ENCODE measurements around the gene SEZ6L. TPM values are rescaled to one million over a fixed set of nuclear protein-coding genes. Genes with fewer than 3 reads are reported as not detected.

Gene SEZ6L
- total RNA-seq, 1 donor from 2014 or later, result 2.3 TPM

DNA sequence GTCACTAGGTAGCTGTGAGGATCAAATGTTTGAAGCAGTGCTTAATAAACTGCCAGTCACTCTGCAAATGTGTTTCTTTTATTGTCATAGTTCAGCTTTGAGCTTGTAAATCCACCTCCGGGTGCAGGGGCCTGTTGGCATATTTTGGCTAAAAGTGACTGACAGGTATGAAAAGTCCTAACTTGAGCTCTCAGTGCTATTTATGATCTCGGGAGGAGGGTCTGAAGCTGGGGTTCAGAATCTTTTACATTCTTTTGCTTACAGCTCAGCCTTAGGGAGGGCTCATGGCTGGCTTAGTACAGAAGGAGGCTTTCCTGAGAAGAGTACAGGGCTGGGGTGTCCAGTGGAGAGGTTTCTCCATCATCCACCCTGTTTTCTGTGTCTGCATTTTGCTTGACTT is 261.3 kb downstream of the SEZ6L start:
- H3K9me3 ChIP-seq (ENCODE audit: insufficient read depth, low read depth, low read length), result no peaks in the 10 kb centered on the region
- Mint-ChIP-seq H3K4me3 (ENCODE audit: unreplicated experiment) (peak overlapping the region; percentile 88), H3K36me3 (ENCODE audit: low read depth, unreplicated experiment) (peaks cover 22% of the 10 kb centered on the region), H3K27ac (ENCODE audit: unreplicated experiment) (peak overlapping the region; percentile 71), H3K9me3 (ENCODE audit: unreplicated experiment) (no peaks in the 10 kb centered on the region), H3K27me3 (ENCODE audit: low read depth, unreplicated experiment) (peaks cover 4% of the 10 kb centered on the region), H3K4me1 (ENCODE audit: low read depth, unreplicated experiment) (peaks cover 22% of the 10 kb centered on the region)
- no peaks in the 10 kb centered on the region for H3K27me3 ChIP-seq (ENCODE audit: insufficient read depth, low read length)
- peak overlapping the region; percentile 94 for H3K4me2 ChIP-seq (ENCODE audit: low read length)
- no peak for DNase-seq (ENCODE audit: low read depth)
- peaks cover 5% of the 10 kb centered on the region for H3K79me2 ChIP-seq (ENCODE audit: insufficient read depth, low read length)
- no peak overlapping the region for H3K9ac ChIP-seq (ENCODE audit: low read length)
- no peak overlapping the region for H2AFZ ChIP-seq (ENCODE audit: low read depth, low read length)
- no peak overlapping the region for H3K4me3 ChIP-seq (ENCODE audit: insufficient read depth, low read depth, low read length)
- no peaks in the 10 kb centered on the region for H3K36me3 ChIP-seq (ENCODE audit: insufficient read depth, low read length)
- FAIRE-seq, result no peak
- TF ChIP-seq EZH2 (IDR thresholded peaks at IDR 0.05; ENCODE audit: insufficient read depth, low read length), result no peak
- TF ChIP-seq, protein P1, sequence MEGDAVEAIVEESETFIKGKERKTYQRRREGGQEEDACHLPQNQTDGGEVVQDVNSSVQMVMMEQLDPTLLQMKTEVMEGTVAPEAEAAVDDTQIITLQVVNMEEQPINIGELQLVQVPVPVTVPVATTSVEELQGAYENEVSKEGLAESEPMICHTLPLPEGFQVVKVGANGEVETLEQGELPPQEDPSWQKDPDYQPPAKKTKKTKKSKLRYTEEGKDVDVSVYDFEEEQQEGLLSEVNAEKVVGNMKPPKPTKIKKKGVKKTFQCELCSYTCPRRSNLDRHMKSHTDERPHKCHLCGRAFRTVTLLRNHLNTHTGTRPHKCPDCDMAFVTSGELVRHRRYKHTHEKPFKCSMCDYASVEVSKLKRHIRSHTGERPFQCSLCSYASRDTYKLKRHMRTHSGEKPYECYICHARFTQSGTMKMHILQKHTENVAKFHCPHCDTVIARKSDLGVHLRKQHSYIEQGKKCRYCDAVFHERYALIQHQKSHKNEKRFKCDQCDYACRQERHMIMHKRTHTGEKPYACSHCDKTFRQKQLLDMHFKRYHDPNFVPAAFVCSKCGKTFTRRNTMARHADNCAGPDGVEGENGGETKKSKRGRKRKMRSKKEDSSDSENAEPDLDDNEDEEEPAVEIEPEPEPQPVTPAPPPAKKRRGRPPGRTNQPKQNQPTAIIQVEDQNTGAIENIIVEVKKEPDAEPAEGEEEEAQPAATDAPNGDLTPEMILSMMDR (IDR thresholded peaks at IDR 0.05; ENCODE audit: insufficient read depth, low read depth, low read length), result no peak
- peaks cover 10% of the 10 kb centered on the region for H3K4me1 ChIP-seq (ENCODE audit: insufficient read depth, low read length)
- H4K20me1 ChIP-seq (ENCODE audit: insufficient read depth, low read length), result peaks cover 5% of the 10 kb centered on the region
- H3K27ac ChIP-seq (ENCODE audit: low read depth, low read length), result no peak overlapping the region

- H3K79me2 ChIP-seq (ENCODE audit: insufficient read depth, low read length), result peaks cover 5% of the 10 kb centered on the region
- TF ChIP-seq, protein P1 (IDR thresholded peaks at IDR 0.05; ENCODE audit: insufficient read depth, low read depth, low read length), result no peak
- no peak for TF ChIP-seq EZH2 (IDR thresholded peaks at IDR 0.05; ENCODE audit: insufficient read depth, low read length)
- H4K20me1 ChIP-seq (ENCODE audit: insufficient read depth, low read length), result peaks cover 8% of the 10 kb centered on the region
- H3K27ac Mint-ChIP-seq (ENCODE audit: unreplicated experiment), result peak overlapping the region; percentile 71
- H3K9me3 Mint-ChIP-seq (ENCODE audit: unreplicated experiment), result no peaks in the 10 kb centered on the region
- H3K27me3 Mint-ChIP-seq (ENCODE audit: low read depth, unreplicated experiment), result peaks cover 4% of the 10 kb centered on the region
- DNase-seq (ENCODE audit: low read depth) (no peak), FAIRE-seq (no peak)
- H3K27me3 ChIP-seq (ENCODE audit: insufficient read depth, low read length), result no peaks in the 10 kb centered on the region
- peaks cover 10% of the 10 kb centered on the region for H3K4me1 ChIP-seq (ENCODE audit: insufficient read depth, low read length)
- H3K27ac ChIP-seq (ENCODE audit: low read depth, low read length), result no peak overlapping the region
- no peak overlapping the region for H3K4me3 ChIP-seq (ENCODE audit: insufficient read depth, low read depth, low read length)
- peaks cover 24% of the 10 kb centered on the region for H3K36me3 Mint-ChIP-seq (ENCODE audit: low read depth, unreplicated experiment)
- H3K36me3 ChIP-seq (ENCODE audit: insufficient read depth, low read length), result no peaks in the 10 kb centered on the region
- H3K4me1 Mint-ChIP-seq (ENCODE audit: low read depth, unreplicated experiment), result peaks cover 24% of the 10 kb centered on the region
- H3K9ac ChIP-seq (ENCODE audit: low read length), result no peak overlapping the region
- H3K9me3 ChIP-seq (ENCODE audit: insufficient read depth, low read depth, low read length), result no peaks in the 10 kb centered on the region
- H3K4me2 ChIP-seq (ENCODE audit: low read length), result peak overlapping the region; percentile 4
- peak overlapping the region; percentile 88 for H3K4me3 Mint-ChIP-seq (ENCODE audit: unreplicated experiment)
- H2AFZ ChIP-seq (ENCODE audit: low read depth, low read length), result no peak overlapping the region
These were observed 262.2 kb downstream of the SEZ6L start for GRCh38 chr22:26431261-26431995.
